Endothelial cell of coronary artery (primary cell): ENCODE data around the gene PEBP1. TPM values are rescaled to one million over a fixed set of nuclear protein-coding genes. Genes with fewer than 3 reads are reported as not detected.

Source experiments
- total RNA-seq: library from RNA; depleted of rRNA; stranded (reverse); fragments of >200 nt; gene quantifications from 2 replicates; pipeline ENCODE4 v1.2.3, GENCODE V29; 2014

PEBP1 gene
- total RNA-seq = 147 and 153 TPM in 2 replicates

GRCh38 chr12:118135788-118136558, at the start of gene PEBP1:
TSS of gene PEBP1 (plus strand) at chr12:118136124. CDS start at chr12:118136210, 86 bp downstream.

GRCh38 chr12:118103601-118104382, 32.1 kb upstream of the PEBP1 start, which contains the start of gene VSIG10:
TSS of gene VSIG10 (minus strand) at chr12:118104011. CDS start at chr12:118103671, 340 bp downstream.

Other genes with a start within 250 kb of the PEBP1 start
- gene KSR2, start 167.1 kb upstream of the PEBP1 start, total RNA-seq = 0.28 and 0.90 TPM in 2 replicates
- 12.0 and 19.7 TPM in 2 replicates for gene RFC5, start 119.4 kb upstream of the PEBP1 start, total RNA-seq
- 105 and 144 TPM in 2 replicates for gene WSB2, start 74.9 kb upstream of the PEBP1 start, total RNA-seq
- 16.1 and 22.9 TPM in 2 replicates for gene VSIG10, start 32.1 kb upstream of the PEBP1 start, total RNA-seq
- gene TAOK3, start 236.8 kb downstream of the PEBP1 start, total RNA-seq = 21.5 and 37.3 TPM in 2 replicates
- gene SUDS3, start 240.4 kb downstream of the PEBP1 start, total RNA-seq = 34.5 and 35.9 TPM in 2 replicates